Hepatocyte (in vitro differentiated cells): Measurements from ENCODE around the gene SLC26A11.

Experiments
- EZH2 ChIP-seq: fragments of 200-600 bp; sonication (generic); IDR thresholded peaks from 2 replicates; pipeline ENCODE4 v1.6.1; 2016; ENCODE audit warnings: antibody characterized with exemption, mild to moderate bottlenecking, borderline replicate concordance
- EZH2phosphoT487 ChIP-seq: fragments of 200-600 bp; sonication (generic); IDR thresholded peaks from one replicate; pipeline ENCODE4 v1.6.1; 2018; ENCODE audit warnings: antibody characterized with exemption, mild to moderate bottlenecking, low read depth, moderate library complexity; ENCODE audit not compliant: unreplicated experiment, severe bottlenecking
- TF ChIP-seq, protein P1 (sequence below): fragments of 200-600 bp; sonication (generic); IDR thresholded peaks from 2 replicates; pipeline ENCODE4 v1.5.1; 2016; ENCODE audit warnings: antibody characterized with exemption, mild to moderate bottlenecking; ENCODE audit not compliant: poor library complexity

DNA sequence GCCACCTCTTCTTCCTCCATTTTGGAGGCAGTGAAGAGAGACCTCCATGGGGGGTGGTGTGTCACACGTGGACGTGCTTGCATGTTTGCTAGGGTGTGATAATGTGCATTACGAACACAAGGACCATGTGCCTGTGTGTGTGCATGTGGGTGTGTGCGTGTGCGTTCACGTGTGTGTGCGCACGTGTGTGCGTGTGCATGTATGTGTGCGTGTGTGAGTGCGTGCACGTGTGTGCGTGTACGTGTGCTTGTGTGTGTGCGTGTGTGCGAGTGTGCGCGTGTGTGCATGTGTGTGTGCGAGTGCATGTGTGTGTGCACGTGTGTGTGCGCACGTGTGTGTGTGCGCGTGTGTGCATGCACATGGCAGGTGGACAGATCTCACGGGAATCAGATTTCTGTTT lies 69.9 kb downstream of the SLC26A11 start:
- TF ChIP-seq, protein P1, sequence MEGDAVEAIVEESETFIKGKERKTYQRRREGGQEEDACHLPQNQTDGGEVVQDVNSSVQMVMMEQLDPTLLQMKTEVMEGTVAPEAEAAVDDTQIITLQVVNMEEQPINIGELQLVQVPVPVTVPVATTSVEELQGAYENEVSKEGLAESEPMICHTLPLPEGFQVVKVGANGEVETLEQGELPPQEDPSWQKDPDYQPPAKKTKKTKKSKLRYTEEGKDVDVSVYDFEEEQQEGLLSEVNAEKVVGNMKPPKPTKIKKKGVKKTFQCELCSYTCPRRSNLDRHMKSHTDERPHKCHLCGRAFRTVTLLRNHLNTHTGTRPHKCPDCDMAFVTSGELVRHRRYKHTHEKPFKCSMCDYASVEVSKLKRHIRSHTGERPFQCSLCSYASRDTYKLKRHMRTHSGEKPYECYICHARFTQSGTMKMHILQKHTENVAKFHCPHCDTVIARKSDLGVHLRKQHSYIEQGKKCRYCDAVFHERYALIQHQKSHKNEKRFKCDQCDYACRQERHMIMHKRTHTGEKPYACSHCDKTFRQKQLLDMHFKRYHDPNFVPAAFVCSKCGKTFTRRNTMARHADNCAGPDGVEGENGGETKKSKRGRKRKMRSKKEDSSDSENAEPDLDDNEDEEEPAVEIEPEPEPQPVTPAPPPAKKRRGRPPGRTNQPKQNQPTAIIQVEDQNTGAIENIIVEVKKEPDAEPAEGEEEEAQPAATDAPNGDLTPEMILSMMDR: no peak
- no peak for TF ChIP-seq EZH2
- no peak for TF ChIP-seq EZH2phosphoT487
